Keratinocyte (primary cell): ENCODE measurements around the gene ZSCAN30. TPM values are rescaled to one million over a fixed set of nuclear protein-coding genes. Genes with fewer than 3 reads are reported as not detected.

Experiments
- DNase-seq: peaks from one replicate; pipeline ENCODE4 v3.0.0-alpha.2; 2011; ENCODE audit warnings: low read depth, missing footprints, low spot score
- FAIRE-seq: peaks from 2 replicates; lab custom pipeline; 2011; peaks lifted over from hg19 to GRCh38; lab: Jason Lieb, UNC
- H2AFZ ChIP-seq: 2 replicates; pipeline ENCODE4 v1.6.0; 2012; ENCODE audit warnings: low read length, control low read depth, inconsistent platforms; ENCODE audit not compliant: control insufficient read depth
- H3K27ac ChIP-seq: 2 replicates; pipeline ENCODE4 v1.5.1; 2011; ENCODE audit warnings: low read length; ENCODE audit not compliant: control insufficient read depth, insufficient read depth
- H3K27me3 ChIP-seq: 3 replicates; pipeline ENCODE4 v1.6.0; 2011; ENCODE audit warnings: low read length; ENCODE audit not compliant: control insufficient read depth, insufficient read depth; ENCODE audit errors: extremely low read depth
- H3K36me3 ChIP-seq, 2 experiments: 2 replicates in 1 of 2; 3 replicates in 1 of 2; pipeline ENCODE4 v1.5.1; 2011; ENCODE audit warnings: low read length in 2 of 2, mild to moderate bottlenecking in 1 of 2; ENCODE audit not compliant: control insufficient read depth in 2 of 2, insufficient read depth in 2 of 2; ENCODE audit errors: extremely low read depth in 1 of 2
- H3K4me1 ChIP-seq: 3 replicates; pipeline ENCODE4 v1.5.1; 2011; ENCODE audit warnings: low read length; ENCODE audit not compliant: control insufficient read depth, insufficient read depth; ENCODE audit errors: extremely low read depth
- H3K4me2 ChIP-seq: 3 replicates; pipeline ENCODE4 v1.6.0; 2011; ENCODE audit warnings: low read depth, low read length; ENCODE audit not compliant: control insufficient read depth, insufficient read depth; ENCODE audit errors: extremely low read depth
- H3K4me3 ChIP-seq, 3 experiments: fragments of 200-600 bp in 1 of 3; sonication (generic) in 1 of 3; 2 replicates in 2 of 3; 3 replicates in 1 of 3; pipeline ENCODE4 v1.5.1; 2011 to 2016; ENCODE audit warnings: low read length in 3 of 3, mild to moderate bottlenecking in 3 of 3, control low read depth in 2 of 3, inconsistent platforms in 1 of 3, low read depth in 1 of 3, mixed read lengths in 1 of 3, mixed run types in 1 of 3, moderate library complexity in 1 of 3; ENCODE audit not compliant: control insufficient read depth in 2 of 3, insufficient read depth in 2 of 3; ENCODE audit errors: extremely low read depth in 1 of 3
- H3K79me2 ChIP-seq: 2 replicates; pipeline ENCODE4 v1.6.0; 2012; ENCODE audit warnings: low read length; ENCODE audit not compliant: control insufficient read depth, insufficient read depth
- H3K9ac ChIP-seq: 3 replicates; pipeline ENCODE4 v1.6.0; 2011; ENCODE audit warnings: low read length; ENCODE audit not compliant: control insufficient read depth, insufficient read depth; ENCODE audit errors: extremely low read depth
- H3K9me1 ChIP-seq: 3 replicates; pipeline ENCODE4 v1.6.0; 2011; ENCODE audit warnings: low read length; ENCODE audit not compliant: control insufficient read depth, insufficient read depth; ENCODE audit errors: extremely low read depth
- H3K9me3 ChIP-seq: 2 replicates; pipeline ENCODE4 v1.5.1; 2012; ENCODE audit warnings: low read depth, low read length; ENCODE audit not compliant: control insufficient read depth
- H4K20me1 ChIP-seq: 3 replicates; pipeline ENCODE4 v1.6.0; 2011; ENCODE audit warnings: low read length; ENCODE audit not compliant: control insufficient read depth, insufficient read depth; ENCODE audit errors: extremely low read depth
- CTCF ChIP-seq, 3 experiments: IDR thresholded peaks in 1 of 3; conservative IDR thresholded peaks in 1 of 3; optimal IDR thresholded peaks in 1 of 3; 2 replicates in 2 of 3; 3 replicates in 1 of 3; pipeline versions ENCODE3 to v1.5.1; 2011; ENCODE audit warnings: low read length in 3 of 3, mild to moderate bottlenecking in 3 of 3, moderate library complexity in 2 of 3, control low read depth in 1 of 3, inconsistent platforms in 1 of 3; ENCODE audit not compliant: insufficient read depth in 2 of 3; ENCODE audit errors: extremely low read depth in 1 of 3
- EZH2 ChIP-seq: IDR thresholded peaks from one replicate; pipeline ENCODE4 v1.6.1; 2012; ENCODE audit warnings: inconsistent platforms, mild to moderate bottlenecking, low read length, moderate library complexity
- dilution Hi-C: fragments of 300-500 bp; cut with MboI; formaldehyde crosslinking; loops from one replicate; pipeline ENCODE4 v1.7.0; 2020; ENCODE audit warnings: low sequenced_read_pairs; ENCODE audit not compliant: extremely low pct_ligation_motif_present
- polyA plus RNA-seq, 5 experiments: library from polyadenylated mRNA; depleted of rRNA in 3 of 5; stranded (reverse) in 3 of 5; stranded (forward) in 1 of 5; unstranded in 1 of 5; fragments of >200 nt; gene quantifications; 1 replicate in 1 of 5; 2 replicates in 3 of 5; 3 replicates in 1 of 5; pipeline versions ENCODE4 v1.2.1 to v1.2.3, GENCODE V29; 2011 to 2012; ENCODE audit warnings: missing spikeins in 2 of 5, low read depth in 1 of 5, low replicate concordance in 1 of 5

Gene ZSCAN30
- polyA plus RNA-seq, 1 donor (not counting 4 experiments of a cell fraction or from before 2014, with no cell fraction given), result 13.6 TPM

DNA sequence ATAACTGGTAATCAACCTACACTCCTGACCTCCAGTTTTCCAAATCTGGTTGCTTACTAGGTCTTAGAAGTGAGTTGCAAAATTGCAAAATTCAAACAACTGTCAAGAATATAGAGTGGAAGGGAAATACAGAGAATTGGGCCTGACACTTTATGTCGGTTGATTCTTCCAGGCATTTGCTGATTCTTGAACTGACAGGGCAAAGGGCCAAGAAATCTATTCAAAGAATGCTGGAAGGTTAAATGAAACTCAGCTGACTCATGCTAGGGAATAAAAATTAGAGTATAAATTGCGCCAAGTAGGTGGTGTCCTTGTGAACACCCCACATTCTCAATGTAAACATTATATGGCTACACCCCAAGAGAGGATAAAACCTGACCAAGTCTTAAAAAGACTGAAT is 21.5 kb upstream of the ZSCAN30 start:
- FAIRE-seq (no peak), DNase-seq (no peak)
- Histone ChIP-seq H3K9me1 (no peaks in the 10 kb centered on the region), H3K27ac (no peak overlapping the region), H3K4me2 (no peak overlapping the region), H3K4me3 (no peak overlapping the region), H3K9me3 (peaks cover 22% of the 10 kb centered on the region), H3K36me3 (peaks cover 8 to 9% of the 10 kb centered on the region in 2 experiments), H3K9ac (no peak overlapping the region), H2AFZ (no peak overlapping the region), H3K4me1 (peaks cover 5% of the 10 kb centered on the region), H3K27me3 (no peaks in the 10 kb centered on the region), H4K20me1 (no peaks in the 10 kb centered on the region), H3K79me2 (no peaks in the 10 kb centered on the region)
- dilution Hi-C loops, result no loop called here
- TF ChIP-seq EZH2 (no peak), CTCF (optimal IDR thresholded peaks at IDR 0.05 in 1 of 3, IDR thresholded peaks at IDR 0.05 in 1 of 3, conservative IDR thresholded peaks at IDR 0.05 in 1 of 3; ENCODE audit: extremely low read depth in 1 of 3, insufficient read depth in 2 of 3, low read length in 3 of 3) (no peak)

DNA sequence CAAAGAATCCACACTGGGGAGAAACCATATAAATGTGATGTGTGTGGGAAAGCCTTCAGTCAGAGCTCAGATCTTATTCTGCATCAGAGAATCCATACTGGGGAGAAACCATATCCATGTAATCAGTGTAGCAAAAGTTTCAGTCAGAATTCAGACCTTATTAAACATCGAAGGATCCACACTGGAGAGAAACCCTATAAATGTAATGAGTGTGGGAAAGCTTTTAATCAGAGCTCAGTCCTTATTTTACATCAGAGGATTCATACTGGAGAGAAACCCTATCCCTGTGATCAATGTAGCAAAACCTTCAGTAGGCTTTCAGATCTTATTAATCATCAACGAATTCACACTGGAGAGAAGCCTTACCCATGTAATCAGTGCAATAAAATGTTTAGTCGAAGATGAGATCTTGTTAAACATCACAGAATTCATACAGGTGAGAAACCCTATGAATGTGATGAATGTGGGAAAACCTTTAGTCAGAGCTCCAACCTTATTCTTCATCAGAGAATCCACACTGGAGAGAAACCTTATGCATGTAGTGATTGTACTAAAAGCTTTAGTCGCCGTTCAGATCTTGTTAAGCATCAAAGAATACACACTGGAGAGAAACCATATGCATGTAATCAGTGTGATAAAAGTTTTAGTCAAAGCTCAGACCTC is 16.7 kb upstream of the ZSCAN30 start:
- H3K4me1 ChIP-seq, result peaks cover 5% of the 10 kb centered on the region
- H3K9me3 ChIP-seq, result peaks cover 50% of the 10 kb centered on the region
- H3K27me3 ChIP-seq, result no peaks in the 10 kb centered on the region
- H3K79me2 ChIP-seq, result peaks cover 8% of the 10 kb centered on the region
- no peak overlapping the region for H3K27ac ChIP-seq
- FAIRE-seq (no peak), DNase-seq (no peak)
- peaks cover 20 to 23% of the 10 kb centered on the region in 2 experiments for H3K36me3 ChIP-seq
- no peak overlapping the region for H3K9ac ChIP-seq
- H2AFZ ChIP-seq, result no peak overlapping the region
- no peak for TF ChIP-seq EZH2
- TF ChIP-seq CTCF (optimal IDR thresholded peaks at IDR 0.05 in 1 of 3, IDR thresholded peaks at IDR 0.05 in 1 of 3, conservative IDR thresholded peaks at IDR 0.05 in 1 of 3; ENCODE audit: extremely low read depth in 1 of 3, insufficient read depth in 2 of 3, low read length in 3 of 3), result no peak
- dilution Hi-C loops, result no loop called here
- no peaks in the 10 kb centered on the region for H3K9me1 ChIP-seq
- H3K4me3 ChIP-seq, result no peak overlapping the region
- H4K20me1 ChIP-seq, result no peaks in the 10 kb centered on the region
- no peak overlapping the region for H3K4me2 ChIP-seq
